HG03520 (cell line): Measurements from ENCODE around the gene SLC35G1.

ENCODE experiments used
- ATAC-seq: cut with Tn5 transposase; IDR thresholded peaks from one replicate; pipeline ENCODE4 v1.9.1; 2021; ENCODE audit warnings: mild to moderate bottlenecking, moderate library complexity; ENCODE audit not compliant: unreplicated experiment

Gene SLC35G1

GRCh38 chr10:93947055-93947454 is 53.3 kb downstream of the SLC35G1 start:
- ATAC-seq, result no peak

DNA sequence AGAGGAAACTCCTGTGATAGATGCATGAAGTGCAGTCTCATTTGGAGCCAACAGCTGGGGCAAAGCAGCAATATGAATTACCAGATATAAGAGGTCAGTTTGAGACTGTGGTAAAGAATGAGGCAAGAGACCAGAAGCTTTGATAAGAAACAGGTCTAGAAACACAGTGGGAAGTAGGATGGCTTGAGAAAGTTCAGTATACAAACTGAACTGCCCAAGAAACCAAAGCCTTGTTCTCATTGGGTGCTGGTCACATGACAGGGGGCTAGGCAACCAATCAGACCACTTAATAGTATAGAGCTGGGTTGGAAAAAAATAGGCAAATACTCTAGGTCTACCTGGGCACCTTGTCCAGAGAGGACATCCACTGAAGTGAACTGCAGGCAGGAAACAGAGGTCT is 53.7 kb downstream of the SLC35G1 start:
- ATAC-seq, result no peak

DNA sequence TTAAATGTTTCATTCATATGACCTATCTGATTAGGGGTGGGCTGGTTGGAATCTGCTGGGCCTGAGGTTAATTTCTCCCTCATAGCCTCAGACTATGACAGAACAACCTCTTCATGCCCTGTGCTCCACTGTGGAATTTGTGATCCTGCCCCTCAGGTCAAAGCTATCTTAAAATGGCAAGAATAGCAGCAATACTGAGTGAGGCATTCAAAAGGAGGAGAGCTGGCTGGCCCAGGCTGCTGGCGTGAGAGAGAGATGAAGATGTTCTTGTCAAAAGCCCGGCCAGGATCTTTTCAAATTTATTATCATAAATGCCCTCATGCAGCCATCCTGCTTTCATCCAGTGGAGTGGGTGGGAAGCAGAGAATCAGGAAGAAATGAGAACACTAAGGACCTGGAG is 58.1 kb downstream of the SLC35G1 start:
- no peak for ATAC-seq
